8988T (cell line): ENCODE results near the gene CACNA1C.

Source experiments
- DNase-seq: peaks from one replicate; pipeline ENCODE4 v3.0.0; 2011

The CACNA1C gene

GRCh38 chr12:2264651-2265232 is 212.0 kb downstream of the CACNA1C start:
- DNase-seq: no peak

- DNase-seq: no peak
Observed at GRCh38 chr12:2265461-2266167, 212.8 kb downstream of the CACNA1C start.

- DNase-seq: no peak
Observed at GRCh38 chr12:2266666-2267620, 214.2 kb downstream of the CACNA1C start.

- DNase-seq: no peak
Observed at GRCh38 chr12:2267703-2268470, 215.1 kb downstream of the CACNA1C start.

- DNase-seq: no peak
Observed at GRCh38 chr12:2268471-2269286, 215.9 kb downstream of the CACNA1C start.

GRCh38 chr12:2270846-2271245 is 218.1 kb downstream of the CACNA1C start:
- DNase-seq: no peak

- no peak for DNase-seq
Observed at GRCh38 chr12:2271961-2272360, 219.2 kb downstream of the CACNA1C start.

- no peak for DNase-seq
Observed at GRCh38 chr12:2273288-2273687, 220.5 kb downstream of the CACNA1C start.

DNA sequence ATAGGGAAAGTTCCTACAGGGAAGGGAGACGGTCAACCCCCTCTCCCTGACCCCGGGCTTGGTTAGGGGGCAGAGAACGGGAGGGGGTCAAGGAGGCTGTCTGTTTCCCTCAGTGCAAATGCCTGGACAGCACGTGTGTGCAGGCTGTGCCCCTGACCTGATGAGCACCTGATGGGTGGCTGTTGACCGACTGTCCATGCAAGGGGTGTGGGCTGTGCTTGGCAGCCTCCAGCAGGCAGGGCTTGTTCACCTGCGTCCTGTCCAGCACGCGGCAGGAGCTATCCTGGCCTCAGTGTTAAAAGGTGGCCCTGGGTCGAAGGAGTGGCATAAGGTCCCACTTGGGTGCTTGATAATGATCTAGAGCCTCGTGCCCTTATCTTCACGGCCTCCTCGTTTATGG is 221.0 kb downstream of the CACNA1C start:
- no peak for DNase-seq

DNA sequence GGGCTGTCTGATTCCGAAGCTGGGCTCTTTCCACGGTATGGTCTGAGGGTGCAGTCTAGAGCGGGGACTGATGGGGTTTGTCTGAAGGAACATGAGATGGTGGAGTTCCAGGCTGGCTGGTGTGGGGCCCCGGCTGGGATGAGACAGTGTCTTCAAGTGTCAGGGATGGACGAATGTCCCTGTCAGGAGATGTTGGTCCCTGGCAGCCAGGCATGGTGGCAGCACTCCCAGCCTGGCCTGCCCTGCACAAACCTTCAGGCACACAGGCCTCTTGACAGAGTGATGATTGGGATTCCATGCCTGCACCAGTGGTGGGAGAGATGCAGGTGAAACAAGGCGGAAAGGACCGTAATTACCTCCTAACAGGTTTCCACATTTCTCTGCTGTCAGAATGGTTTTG is 221.9 kb downstream of the CACNA1C start:
- no peak for DNase-seq

DNA sequence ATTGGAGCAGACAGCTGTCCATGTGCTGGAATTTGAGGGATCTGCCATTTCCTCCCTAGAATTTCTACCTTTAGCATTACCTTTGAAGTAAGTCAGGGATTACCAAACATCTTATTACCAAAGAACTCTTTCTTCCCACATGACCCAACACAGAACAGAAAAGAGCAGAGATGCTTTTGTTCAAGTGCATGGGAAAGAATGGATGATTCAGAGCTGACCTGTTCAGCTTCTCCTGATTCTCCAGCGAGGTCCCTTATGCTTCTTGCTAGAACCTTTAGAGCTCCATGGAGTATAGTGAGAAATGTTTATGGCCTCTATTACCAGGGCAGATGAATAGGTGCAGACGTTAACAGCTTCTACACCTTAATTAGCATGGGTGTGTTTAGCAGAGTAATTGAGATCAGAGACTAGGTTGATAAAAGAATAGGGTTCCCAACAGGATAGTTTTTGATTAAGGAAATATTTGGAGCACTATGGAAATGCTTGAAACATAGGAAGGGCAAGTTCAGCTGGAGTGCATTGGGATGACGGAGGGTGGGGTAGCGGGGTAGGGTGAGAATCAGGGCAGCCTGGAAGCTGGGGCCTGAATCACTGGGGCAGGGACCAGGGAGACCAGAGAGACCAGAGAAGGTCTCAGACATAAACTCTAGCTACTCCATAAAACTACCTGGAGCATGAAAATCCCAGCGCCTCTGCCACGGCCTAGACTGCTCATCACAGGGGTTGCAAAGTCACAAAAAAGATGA is 223.7 kb downstream of the CACNA1C start:
- DNase-seq: no peak

DNA sequence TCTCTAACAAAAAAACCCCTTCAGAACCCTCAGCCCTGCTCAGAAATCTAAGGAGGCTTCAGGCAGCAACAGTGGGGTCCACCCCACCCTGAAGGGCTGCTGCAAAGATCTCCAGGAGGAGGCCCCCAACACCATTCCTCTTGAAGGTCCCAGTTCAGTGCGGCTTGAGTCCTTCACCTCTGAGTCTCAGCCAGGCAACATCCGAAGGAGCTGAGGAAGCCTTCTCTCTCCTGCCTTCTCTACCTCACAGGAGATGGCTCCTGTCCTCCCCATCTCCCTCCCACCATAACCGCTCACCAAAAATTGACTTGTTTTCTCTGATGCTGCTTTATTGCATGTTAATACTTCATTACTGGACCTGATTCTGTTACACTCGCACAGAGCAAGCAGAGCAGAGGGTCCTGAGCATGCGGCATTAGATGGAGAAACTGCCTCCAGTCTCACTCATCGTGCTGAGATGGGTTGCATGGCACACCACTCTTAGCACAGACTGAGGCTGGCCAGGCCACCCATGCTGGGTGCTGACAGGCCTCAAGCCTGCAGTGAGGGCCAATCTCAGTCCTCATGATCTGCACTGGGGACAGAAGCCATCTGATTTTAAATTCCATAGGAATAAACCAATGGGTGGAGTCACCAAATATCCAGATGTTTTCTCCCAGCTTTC is 224.8 kb downstream of the CACNA1C start:
- DNase-seq: no peak

DNA sequence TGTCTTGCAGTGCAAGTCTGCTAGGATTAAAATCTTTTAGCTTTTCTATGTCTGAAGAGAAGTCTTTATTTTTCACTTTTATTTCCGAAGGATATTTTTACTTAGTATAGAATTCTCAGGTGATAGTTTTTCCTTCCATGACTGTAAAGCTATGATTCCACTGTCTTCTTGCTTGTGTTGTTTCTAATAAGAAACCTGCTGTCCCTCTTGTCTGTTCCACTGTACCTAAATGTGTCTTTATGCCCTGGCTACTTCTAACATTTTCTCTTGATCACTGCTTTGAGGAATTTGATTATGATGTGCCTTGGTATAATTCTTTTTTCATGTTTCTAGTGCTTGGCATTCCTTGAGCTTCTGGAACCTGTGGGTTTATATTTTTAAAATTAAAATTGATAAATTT is 228.7 kb downstream of the CACNA1C start:
- DNase-seq: no peak

DNA sequence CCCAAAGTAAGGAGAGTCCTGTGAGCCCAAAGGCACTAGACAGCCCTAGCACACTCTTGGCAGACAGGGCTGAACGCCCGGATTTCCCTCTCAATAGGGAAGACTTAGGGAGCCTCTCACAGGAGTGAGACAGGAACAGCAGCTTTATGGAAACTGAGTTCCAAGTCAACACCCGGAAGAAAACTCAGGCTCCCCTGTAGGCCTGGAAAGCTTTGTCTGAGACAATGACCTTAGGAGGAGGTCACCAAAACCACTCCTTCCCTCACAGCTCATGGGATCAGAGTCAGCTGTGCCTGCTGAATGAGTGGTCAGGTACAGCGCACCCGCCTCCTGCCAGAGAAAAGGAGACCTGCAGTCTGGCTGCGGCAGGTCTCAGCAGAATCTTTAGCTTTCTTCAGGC is 229.5 kb downstream of the CACNA1C start:
- no peak for DNase-seq

DNA sequence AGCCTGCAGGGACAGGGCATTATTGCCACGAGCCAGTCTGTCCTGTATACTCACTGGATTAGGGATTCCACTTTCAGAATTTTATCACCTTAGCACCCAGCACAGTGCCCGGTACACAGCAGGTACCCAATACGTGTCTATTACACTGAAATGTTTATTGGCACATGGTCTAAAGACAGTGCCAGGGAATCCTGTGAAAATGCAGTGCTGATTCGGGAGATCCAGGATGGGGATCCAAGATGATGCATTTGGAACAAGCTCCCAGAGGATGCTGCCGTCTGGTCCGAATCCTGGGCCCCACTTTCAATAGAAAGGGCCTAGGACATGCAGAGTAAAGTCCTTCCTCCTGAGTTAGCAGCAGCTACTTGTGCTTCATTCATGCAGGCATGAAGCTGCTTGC is 230.7 kb downstream of the CACNA1C start:
- DNase-seq: no peak

DNA sequence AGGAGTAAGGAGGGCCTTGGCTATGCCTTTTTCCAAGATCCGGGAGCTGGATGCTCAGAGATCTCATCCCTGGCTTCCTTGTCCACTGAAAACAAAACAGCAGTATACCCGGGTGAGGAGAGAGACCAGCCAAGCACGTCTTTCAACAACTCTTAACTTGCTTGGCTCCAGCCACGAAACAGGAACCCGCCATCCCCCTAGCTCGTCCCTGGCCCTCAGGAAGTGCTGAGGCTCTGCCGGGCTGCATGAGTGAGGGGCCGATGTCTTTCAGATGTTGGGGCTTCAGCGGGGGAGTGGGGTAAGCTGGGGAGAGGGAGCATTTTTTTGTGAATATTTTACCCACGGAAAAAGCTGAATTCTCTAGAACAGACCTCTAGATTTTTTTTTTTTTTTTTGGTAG is 231.1 kb downstream of the CACNA1C start:
- DNase-seq: no peak

DNA sequence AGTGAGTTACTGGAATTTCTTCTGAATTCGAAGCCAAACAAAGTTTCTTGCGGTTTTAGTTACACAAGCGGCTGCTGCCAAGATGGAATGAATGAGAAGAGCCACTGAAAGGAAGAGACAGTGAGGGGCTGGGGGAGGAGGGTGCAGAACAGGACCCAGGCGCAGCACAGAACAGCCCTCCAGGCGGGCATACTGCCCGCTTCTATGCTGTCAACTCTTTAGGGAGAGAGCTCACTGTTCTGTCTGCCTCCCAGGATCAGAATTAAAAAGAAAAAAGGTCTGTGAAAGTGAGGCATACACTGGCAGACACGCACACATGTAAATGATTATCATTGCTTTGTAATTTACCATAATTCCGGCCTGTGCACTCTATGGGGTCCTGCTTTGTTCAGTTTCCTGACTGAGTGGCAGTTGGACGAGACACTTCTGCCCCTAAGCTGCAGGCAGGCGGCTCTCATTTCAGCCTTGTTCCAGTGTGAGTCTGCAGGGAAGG is 231.6 kb downstream of the CACNA1C start:
- DNase-seq: no peak

- peak; percentile 55 for DNase-seq
Observed at GRCh38 chr12:2284857-2285256, 232.1 kb downstream of the CACNA1C start.

DNA sequence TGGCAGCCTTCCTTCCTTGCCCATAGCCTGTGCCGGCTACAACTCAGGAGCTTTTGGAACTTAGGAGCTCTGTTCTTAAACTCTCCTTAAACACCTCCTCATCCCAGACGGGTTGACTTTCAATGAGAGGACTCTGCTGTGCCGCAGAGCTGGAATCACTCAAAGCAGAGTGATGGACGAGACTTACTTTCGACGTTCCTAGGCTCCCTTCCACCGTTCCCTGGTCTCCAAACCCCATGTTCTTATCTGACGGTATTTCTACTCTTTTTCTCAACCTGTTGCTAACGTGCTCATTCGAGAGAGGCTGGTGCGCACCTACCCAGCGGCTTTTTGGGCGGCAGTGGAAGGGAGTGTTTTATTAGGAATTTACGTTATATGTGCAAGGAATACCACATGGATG is 232.7 kb downstream of the CACNA1C start:
- no peak for DNase-seq

- no peak for DNase-seq
Observed at GRCh38 chr12:2286047-2286446, 233.3 kb downstream of the CACNA1C start.
